ENCODE results near the gene ACTR1A.
"Not testable (repeated sequence)": the region's sequence is repeated elsewhere in the genome, so short reads cannot be mapped to it uniquely, and the experiment has no call there.

Gene ACTR1A

GRCh38 chr10:102504179-102504975, 1.9 kb upstream of the ACTR1A start:
- TF ChIP-seq Cebpa-rat (IDR thresholded peaks at IDR 0.05): no peak
- H3K4me3 ChIP-seq: peak overlapping the region; percentile 82
- H3K27me3 ChIP-seq: no peaks in the 10 kb centered on the region
- no peaks in the 10 kb centered on the region for H3K9me3 ChIP-seq
- H3K4me1 ChIP-seq: peaks cover 68% of the 10 kb centered on the region
- peak overlapping the region; percentile 60 for H3K27ac ChIP-seq
- H3K36me3 ChIP-seq: peaks cover 9% of the 10 kb centered on the region
- peak overlapping the region; percentile 83 for H3K9ac ChIP-seq
- peaks cover 76% of the 10 kb centered on the region for H4K20me1 ChIP-seq
- peak overlapping the region; percentile 82 for H3K4me2 ChIP-seq

GRCh38 chr10:102503264-102504178, 1.0 kb upstream of the ACTR1A start, which contains the start of gene SUFU:
Gene SUFU, plus strand, starts transcription at chr10:102503972. Its CDS starts 181 bp downstream, at chr10:102504153.
- H3K4me3 ChIP-seq: peak within 1 kb of the TSS; percentile 82
- H3K9me3 ChIP-seq: no peaks in the 10 kb centered on the region
- H3K4me1 ChIP-seq: peaks cover 65% of the 10 kb centered on the region
- H4K20me1 ChIP-seq: peaks cover 77% of the 10 kb centered on the region
- no peaks in the 10 kb centered on the region for H3K27me3 ChIP-seq
- H3K4me2 ChIP-seq: peak within 1 kb of the TSS; percentile 88
- H3K9ac ChIP-seq: peak within 1 kb of the TSS; percentile 90
- TF ChIP-seq Cebpa-rat (IDR thresholded peaks at IDR 0.05): no peak
- H3K27ac ChIP-seq: peak within 1 kb of the TSS; percentile 82
- H3K36me3 ChIP-seq: peaks cover under 1% of the 10 kb centered on the region

- peak overlapping the region; percentile 90 for H3K9ac ChIP-seq
- H3K4me2 ChIP-seq: peak overlapping the region; percentile 81
- no peak for TF ChIP-seq Cebpa-rat (IDR thresholded peaks at IDR 0.05)
- peaks cover 49% of the 10 kb centered on the region for H3K4me1 ChIP-seq
- no peaks in the 10 kb centered on the region for H3K9me3 ChIP-seq
- peaks cover 9% of the 10 kb centered on the region for H3K36me3 ChIP-seq
- H3K4me3 ChIP-seq: peak overlapping the region; percentile 82
- no peaks in the 10 kb centered on the region for H3K27me3 ChIP-seq
- peak overlapping the region; percentile 82 for H3K27ac ChIP-seq
- H4K20me1 ChIP-seq: peaks cover 77% of the 10 kb centered on the region
Measured at GRCh38 chr10:102502029-102502336, 529 bp downstream of the ACTR1A start.

- H3K36me3 ChIP-seq: peaks cover 14% of the 10 kb centered on the region
- H3K27ac ChIP-seq: peak overlapping the region; percentile 59
- peaks cover 44% of the 10 kb centered on the region for H3K4me1 ChIP-seq
- H3K9ac ChIP-seq: peak overlapping the region; percentile 90
- peak overlapping the region; percentile 82 for H3K4me3 ChIP-seq
- H3K4me2 ChIP-seq: peak overlapping the region; percentile 81
- no peak for TF ChIP-seq Cebpa-rat (IDR thresholded peaks at IDR 0.05)
- H4K20me1 ChIP-seq: peaks cover 77% of the 10 kb centered on the region
- no peaks in the 10 kb centered on the region for H3K9me3 ChIP-seq
- no peaks in the 10 kb centered on the region for H3K27me3 ChIP-seq
Measured at GRCh38 chr10:102501201-102502028, 1.1 kb downstream of the ACTR1A start.

GRCh38 chr10:102500686-102501085, 1.8 kb downstream of the ACTR1A start:
- Histone ChIP-seq H3K4me2 (peak overlapping the region; percentile 81), H4K20me1 (peaks cover 77% of the 10 kb centered on the region), H3K36me3 (peaks cover 22% of the 10 kb centered on the region), H3K4me1 (peaks cover 36% of the 10 kb centered on the region), H3K9ac (peak overlapping the region; percentile 90), H3K4me3 (0 out of 2 replicates have a peak overlapping the region, but pooled peaks have one; percentile 82)
- not testable (repeated sequence) for H3K9me3 ChIP-seq, H3K27me3 ChIP-seq, H3K27ac ChIP-seq

GRCh38 chr10:102499356-102499755, 3.2 kb downstream of the ACTR1A start:
- no peak for TF ChIP-seq Cebpa-rat (IDR thresholded peaks at IDR 0.05)
- Histone ChIP-seq H3K4me2 (no peak overlapping the region), H3K9me3 (no peaks in the 10 kb centered on the region), H3K27ac (no peak overlapping the region), H3K4me1 (peaks cover 28% of the 10 kb centered on the region), H3K36me3 (peaks cover 34% of the 10 kb centered on the region), H4K20me1 (peaks cover 77% of the 10 kb centered on the region), H3K27me3 (no peaks in the 10 kb centered on the region), H3K9ac (0 out of 2 replicates have a peak overlapping the region, but pooled peaks have one; percentile 11), H3K4me3 (no peak overlapping the region)

GRCh38 chr10:102497545-102497944, 5.0 kb downstream of the ACTR1A start:
- H3K9ac ChIP-seq: no peak overlapping the region
- H3K9me3 ChIP-seq: no peaks in the 10 kb centered on the region
- H3K27me3 ChIP-seq: no peaks in the 10 kb centered on the region
- H3K4me1 ChIP-seq: peaks cover 28% of the 10 kb centered on the region
- TF ChIP-seq Cebpa-rat (IDR thresholded peaks at IDR 0.05): no peak
- H4K20me1 ChIP-seq: peaks cover 93% of the 10 kb centered on the region
- H3K27ac ChIP-seq: no peak overlapping the region
- no peak overlapping the region for H3K4me2 ChIP-seq
- no peak overlapping the region for H3K4me3 ChIP-seq
- peaks cover 50% of the 10 kb centered on the region for H3K36me3 ChIP-seq

- Histone ChIP-seq H3K4me2 (no peak overlapping the region), H3K27ac (no peak overlapping the region), H3K4me3 (no peak overlapping the region), H3K9ac (no peak overlapping the region), H3K4me1 (peaks cover 11% of the 10 kb centered on the region; the same call in 1 of the 2 replicates), H3K36me3 (peaks cover 84% of the 10 kb centered on the region), H3K9me3 (no peaks in the 10 kb centered on the region), H4K20me1 (peaks cover 100% of the 10 kb centered on the region), H3K27me3 (no peaks in the 10 kb centered on the region)
- TF ChIP-seq Cebpa-rat (IDR thresholded peaks at IDR 0.05): no peak
Measured at GRCh38 chr10:102493771-102494170, 8.7 kb downstream of the ACTR1A start.

GRCh38 chr10:102492983-102493382, 9.5 kb downstream of the ACTR1A start:
- Histone ChIP-seq H3K36me3 (peaks cover 92% of the 10 kb centered on the region), H3K27ac (no peak overlapping the region), H3K4me3 (no peak overlapping the region), H3K9me3 (no peaks in the 10 kb centered on the region), H3K9ac (no peak overlapping the region), H3K4me1 (peaks cover 10% of the 10 kb centered on the region; the same call in 1 of the 2 replicates), H3K4me2 (no peak overlapping the region), H4K20me1 (peaks cover 100% of the 10 kb centered on the region), H3K27me3 (no peaks in the 10 kb centered on the region)
- no peak for TF ChIP-seq Cebpa-rat (IDR thresholded peaks at IDR 0.05)

Data from BLaER1 (cell line).